H1 (cell line): ENCODE data around the gene ANKLE1. TPM values are rescaled to one million over a fixed set of nuclear protein-coding genes. Genes with fewer than 3 reads are reported as not detected.
A peak's percentile ranks its signal among the peaks of the same experiment; 100 is the strongest.

ENCODE experiments used
- ASH2L ChIP-seq: fragments of 200-600, 300-600 bp; sonication (generic); IDR thresholded peaks from one replicate; pipeline ENCODE4 v1.7.1; 2017; ENCODE audit warnings: low read length
- BCL11A ChIP-seq, 2 experiments: IDR thresholded peaks; one replicate each; pipeline ENCODE4 v1.6.1; 2011; ENCODE audit warnings: low read depth in 2 of 2, low read length in 2 of 2, mild to moderate bottlenecking in 2 of 2
- CBX8 ChIP-seq: fragments of 300-800, 300-1000 bp; sonication (generic); IDR thresholded peaks from 2 replicates; pipeline ENCODE4 v1.7.1; 2016; ENCODE audit warnings: low read depth, low read length, borderline replicate concordance
- CHD1 ChIP-seq: IDR thresholded peaks from 2 replicates; pipeline ENCODE4 v1.6.1; 2012; ENCODE audit warnings: low read depth, low read length, improper control_type of control experiment
- EGR1 ChIP-seq: IDR thresholded peaks from 2 replicates; pipeline ENCODE4 v1.6.1; 2011; ENCODE audit warnings: low read depth, low read length, borderline replicate concordance
- EP300 ChIP-seq, 2 experiments: IDR thresholded peaks; 1 replicate in 1 of 2; 2 replicates in 1 of 2; pipeline ENCODE4 v1.6.1; 2011 to 2012; ENCODE audit warnings: low read depth in 2 of 2, low read length in 2 of 2, mild to moderate bottlenecking in 2 of 2, borderline replicate concordance in 1 of 2, inconsistent platforms in 1 of 2, moderate library complexity in 1 of 2
- GABPA ChIP-seq: IDR thresholded peaks from 2 replicates; pipeline ENCODE4 v1.6.1; 2011; ENCODE audit warnings: mild to moderate bottlenecking, low read length, moderate library complexity, borderline replicate concordance; ENCODE audit not compliant: insufficient read depth
- HDAC6 ChIP-seq: IDR thresholded peaks from one replicate; pipeline ENCODE4 v1.7.1; 2012; ENCODE audit warnings: low read depth, mild to moderate bottlenecking, inconsistent platforms, low read length, moderate library complexity
- KDM1A ChIP-seq: fragments of 200-600, 300-600 bp; sonication (generic); IDR thresholded peaks from 2 replicates; pipeline ENCODE4 v1.7.1; 2016; ENCODE audit warnings: mild to moderate bottlenecking, low read length, borderline replicate concordance
- NANOG ChIP-seq: IDR thresholded peaks from 2 replicates; pipeline ENCODE4 v1.6.1; 2011; ENCODE audit warnings: low read length, low read depth, mild to moderate bottlenecking, inconsistent platforms; ENCODE audit not compliant: insufficient read depth, poor library complexity, severe bottlenecking
- POLR2A ChIP-seq, 2 experiments: IDR thresholded peaks; 1 replicate in 1 of 2; 2 replicates in 1 of 2; pipeline ENCODE4 v1.6.1; 2011; ENCODE audit warnings: low read depth in 2 of 2, low read length in 2 of 2, mild to moderate bottlenecking in 2 of 2; ENCODE audit errors: control extremely low read depth in 1 of 2
- POU5F1 ChIP-seq: IDR thresholded peaks from 2 replicates; pipeline ENCODE4 v1.6.1; 2011; ENCODE audit warnings: low read depth, mild to moderate bottlenecking, low read length, moderate library complexity
- RAD21 ChIP-seq, 2 experiments: IDR thresholded peaks in 1 of 2; conservative IDR thresholded peaks in 1 of 2; 2 replicates each; pipeline ENCODE4 v1.6.1; 2011; ENCODE audit warnings: low read depth in 2 of 2, low read length in 2 of 2, improper control_type of control experiment in 1 of 2, inconsistent platforms in 1 of 2, mild to moderate bottlenecking in 1 of 2, moderate library complexity in 1 of 2
- SP1 ChIP-seq: IDR thresholded peaks from 2 replicates; pipeline ENCODE4 v1.6.1; 2011; ENCODE audit warnings: low read depth, low read length
- SP2 ChIP-seq: IDR thresholded peaks from 2 replicates; pipeline ENCODE4 v1.6.1; 2012; ENCODE audit warnings: mild to moderate bottlenecking, low read length, inconsistent platforms
- TAF1 ChIP-seq: IDR thresholded peaks from 2 replicates; pipeline ENCODE4 v1.6.1; 2011; ENCODE audit warnings: mild to moderate bottlenecking, low read depth, low read length
- TAF7 ChIP-seq: optimal IDR thresholded peaks from 2 replicates; pipeline ENCODE3; 2011; ENCODE audit warnings: low read depth, mild to moderate bottlenecking, inconsistent platforms, low read length, moderate library complexity, borderline replicate concordance
- TBP ChIP-seq: IDR thresholded peaks from 2 replicates; pipeline ENCODE4 v1.6.1; 2011; ENCODE audit warnings: low read depth, low read length, improper control_type of control experiment
- YY1 ChIP-seq: IDR thresholded peaks from 2 replicates; pipeline ENCODE4 v1.6.1; 2011; ENCODE audit warnings: low read depth, mild to moderate bottlenecking, low read length
- polyA plus RNA-seq, 7 experiments: library from polyadenylated mRNA; depleted of rRNA in 3 of 7; stranded (reverse) in 5 of 7; unstranded in 2 of 7; fragments of >200 nt in 5 of 7; fragments of 200-250 nt in 2 of 7; gene quantifications; 1 replicate in 5 of 7; 2 replicates in 1 of 7; 4 replicates in 1 of 7; pipeline versions ENCODE4 v1.2.1 to v1.2.3, GENCODE V29; 2011 to 2013; ENCODE audit warnings: missing spikeins in 2 of 7, mixed read lengths in 2 of 7
- total RNA-seq: library from RNA; stranded (reverse); fragmentation: NEBNext Ultra II Directional; extraction: Animal tissue kit (Norgen Biotek cat#: 25700); gene quantifications from 2 replicates; pipeline ENCODE4 v1.2.1, GENCODE V29; 2021
- TF ChIP-seq, protein P1 (sequence below): IDR thresholded peaks from 2 replicates; pipeline ENCODE4 v1.6.1; 2011; ENCODE audit warnings: low read depth, mild to moderate bottlenecking, low read length; ENCODE audit not compliant: insufficient read depth
- TF ChIP-seq, protein P2 (sequence below): IDR thresholded peaks from 2 replicates; pipeline ENCODE4 v1.6.1; 2012; ENCODE audit warnings: inconsistent platforms
- TF ChIP-seq, protein P3 (sequence below): IDR thresholded peaks from 2 replicates; pipeline ENCODE4 v1.6.1; 2012; ENCODE audit warnings: inconsistent platforms

Gene ANKLE1
- total and polyA plus RNA-seq, 2 of the 8 experiments (the other 6 are each of a cell fraction or from before 2014, with no cell fraction given): 6.1 to 9.6 TPM

DNA sequence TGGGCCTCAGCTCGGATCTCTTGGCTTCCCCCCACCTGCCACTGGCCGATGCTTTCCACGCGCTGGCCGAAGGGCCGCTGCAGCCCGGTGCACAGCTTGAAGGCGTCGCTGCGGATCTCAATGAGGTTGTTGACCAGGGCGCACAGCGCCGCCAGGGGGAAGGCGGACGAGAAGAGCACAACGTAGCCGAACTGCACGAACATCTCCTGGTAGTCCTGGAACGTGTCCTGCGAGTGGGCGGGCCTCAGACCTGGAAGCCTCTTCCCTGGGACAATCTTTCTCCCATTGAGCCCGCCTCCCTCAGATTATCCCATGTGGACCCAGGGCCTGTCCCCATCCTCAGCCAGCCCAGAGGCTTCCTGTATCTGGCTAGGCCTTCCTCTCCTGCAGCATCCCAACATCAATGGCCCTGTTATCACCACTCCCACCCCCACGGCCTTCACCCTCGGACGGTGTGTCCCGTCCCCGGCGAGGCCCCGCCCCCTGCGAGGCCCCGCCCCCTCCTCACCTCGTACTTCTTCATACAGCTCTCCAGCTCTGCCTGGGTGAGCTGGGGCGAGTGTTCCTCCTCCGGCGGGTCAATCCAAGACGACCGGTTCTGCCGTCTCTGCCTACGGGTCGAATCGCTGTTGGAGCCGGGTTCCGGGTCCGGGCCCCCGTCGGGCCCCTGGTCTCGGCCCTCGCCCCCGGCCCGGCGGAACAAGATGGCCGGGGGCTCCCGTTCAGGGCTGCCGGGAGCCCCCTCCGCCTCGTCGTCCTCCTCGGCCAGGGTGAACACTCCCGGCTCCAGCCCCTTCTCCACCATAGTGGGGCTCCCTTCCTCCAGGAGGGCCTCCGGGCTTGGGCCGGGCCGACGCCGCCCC, 46.2 kb downstream of the ANKLE1 start (continued):
- no peak for TF ChIP-seq BCL11A (IDR thresholded peaks at IDR 0.05; ENCODE audit: low read depth in 2 of 2, low read length in 2 of 2)
- peak; percentile 74 for TF ChIP-seq YY1
- 0 out of 2 replicates have a peak, but pooled peaks have one; percentile 13 for TF ChIP-seq TBP
- TF ChIP-seq CHD1: no peak
- TF ChIP-seq TAF1: peak; percentile 79
- TF ChIP-seq POLR2A (IDR thresholded peaks at IDR 0.05; ENCODE audit: control extremely low read depth in 1 of 2, low read depth in 2 of 2, low read length in 2 of 2): peak in 1 of 2 experiments; percentile 82; a peak in 2 of 3 replicates
- no peak for TF ChIP-seq TAF7
- no peak for TF ChIP-seq SP2
- no peak for TF ChIP-seq KDM1A
- TF ChIP-seq, protein P1, sequence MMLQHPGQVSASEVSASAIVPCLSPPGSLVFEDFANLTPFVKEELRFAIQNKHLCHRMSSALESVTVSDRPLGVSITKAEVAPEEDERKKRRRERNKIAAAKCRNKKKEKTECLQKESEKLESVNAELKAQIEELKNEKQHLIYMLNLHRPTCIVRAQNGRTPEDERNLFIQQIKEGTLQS: no peak
- TF ChIP-seq ASH2L: peak; percentile 62
- no peak for TF ChIP-seq HDAC6
- no peak for TF ChIP-seq NANOG
- TF ChIP-seq, protein P2, sequence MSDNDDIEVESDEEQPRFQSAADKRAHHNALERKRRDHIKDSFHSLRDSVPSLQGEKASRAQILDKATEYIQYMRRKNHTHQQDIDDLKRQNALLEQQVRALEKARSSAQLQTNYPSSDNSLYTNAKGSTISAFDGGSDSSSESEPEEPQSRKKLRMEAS: peak; percentile 80
- TF ChIP-seq, protein P3, sequence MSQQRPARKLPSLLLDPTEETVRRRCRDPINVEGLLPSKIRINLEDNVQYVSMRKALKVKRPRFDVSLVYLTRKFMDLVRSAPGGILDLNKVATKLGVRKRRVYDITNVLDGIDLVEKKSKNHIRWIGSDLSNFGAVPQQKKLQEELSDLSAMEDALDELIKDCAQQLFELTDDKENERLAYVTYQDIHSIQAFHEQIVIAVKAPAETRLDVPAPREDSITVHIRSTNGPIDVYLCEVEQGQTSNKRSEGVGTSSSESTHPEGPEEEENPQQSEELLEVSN: 0 out of 2 replicates have a peak, but pooled peaks have one; percentile 22
- TF ChIP-seq EGR1: no peak
- TF ChIP-seq RAD21 (IDR thresholded peaks at IDR 0.05 in 1 of 2, conservative IDR thresholded peaks at IDR 0.05 in 1 of 2; ENCODE audit: low read depth in 2 of 2, low read length in 2 of 2): peak; percentile 50 to 62; a peak in 3 of 4 replicates
- TF ChIP-seq SP1: peak; percentile 55; the same call in 1 of the 2 replicates
- no peak for TF ChIP-seq POU5F1
- no peak for TF ChIP-seq CBX8
- no peak for TF ChIP-seq EP300 (IDR thresholded peaks at IDR 0.05; ENCODE audit: borderline replicate concordance in 1 of 2, low read depth in 2 of 2, low read length in 2 of 2)
- TF ChIP-seq GABPA: peak; percentile 5; the same call in 1 of the 2 replicates
